Measurements from ENCODE around the gene IFNAR2. TPM values are rescaled to one million over a fixed set of nuclear protein-coding genes. Genes with fewer than 3 reads are reported as not detected.

The IFNAR2 gene
- total and polyA plus RNA-seq, 2 donors (not counting 3 experiments of a cell fraction or from before 2014, with no cell fraction given), result 22.8 to 42.1 TPM

DNA sequence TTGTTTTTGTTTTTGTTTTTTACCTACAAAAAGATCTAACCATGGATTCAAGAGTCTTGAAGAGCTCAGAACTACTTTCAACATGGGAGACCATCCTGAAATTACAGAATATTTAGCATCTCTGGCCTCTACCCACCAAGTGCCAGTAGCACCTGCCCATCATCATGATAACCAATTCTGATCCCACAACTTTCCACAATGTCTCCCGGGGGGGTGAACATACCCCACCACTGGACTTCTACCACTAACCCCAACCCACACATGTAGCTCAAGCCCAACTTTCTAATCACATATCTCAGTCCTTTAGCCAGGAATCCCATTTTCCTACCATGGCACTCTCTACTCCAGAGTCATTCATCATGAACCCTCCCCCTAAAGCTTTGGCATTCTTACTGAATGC, 15.7 kb upstream of the IFNAR2 start:
- H4K20me1 ChIP-seq (replicated peaks; ENCODE audit: control insufficient read depth, extremely low read depth, insufficient read depth, low read length), result no peaks in the 10 kb centered on the region
- H3K4me2 ChIP-seq (ENCODE audit: insufficient read depth, low read length), result no peak overlapping the region
- H3K27me3 ChIP-seq (ENCODE audit: control insufficient read depth in 2 of 2, insufficient read depth in 2 of 2, low read length in 2 of 2), result peaks cover 0 to 5% of the 10 kb centered on the region in 2 experiments
- dilution Hi-C loops (cut with MboI; ENCODE audit: extremely low pct_ligation_motif_present, low sequenced_read_pairs) (no loop called here), intact Hi-C loops (cut with micrococcal nuclease) (no loop called here)
- TF ChIP-seq MYC (IDR thresholded peaks at IDR 0.05; ENCODE audit: low read depth, low read length) (no peak), POLR2AphosphoS5 (IDR thresholded peaks at IDR 0.05; ENCODE audit: insufficient read depth, low read depth, low read length) (no peak), FOS (IDR thresholded peaks at IDR 0.05; ENCODE audit: borderline replicate concordance, insufficient read depth, low read length) (no peak), GATA2 (IDR thresholded peaks at IDR 0.05; ENCODE audit: insufficient read depth, insufficient read length, low read depth, low read length) (no peak), EZH2 (IDR thresholded peaks at IDR 0.05; ENCODE audit: borderline replicate concordance, low read depth, low read length, severe bottlenecking) (no peak), POLR2A (IDR thresholded peaks at IDR 0.05; ENCODE audit: low read depth, low read length) (no peak), JUN (IDR thresholded peaks at IDR 0.05; ENCODE audit: borderline replicate concordance, insufficient read depth, insufficient read length, low read depth) (no peak)
- TF ChIP-seq, protein P1, sequence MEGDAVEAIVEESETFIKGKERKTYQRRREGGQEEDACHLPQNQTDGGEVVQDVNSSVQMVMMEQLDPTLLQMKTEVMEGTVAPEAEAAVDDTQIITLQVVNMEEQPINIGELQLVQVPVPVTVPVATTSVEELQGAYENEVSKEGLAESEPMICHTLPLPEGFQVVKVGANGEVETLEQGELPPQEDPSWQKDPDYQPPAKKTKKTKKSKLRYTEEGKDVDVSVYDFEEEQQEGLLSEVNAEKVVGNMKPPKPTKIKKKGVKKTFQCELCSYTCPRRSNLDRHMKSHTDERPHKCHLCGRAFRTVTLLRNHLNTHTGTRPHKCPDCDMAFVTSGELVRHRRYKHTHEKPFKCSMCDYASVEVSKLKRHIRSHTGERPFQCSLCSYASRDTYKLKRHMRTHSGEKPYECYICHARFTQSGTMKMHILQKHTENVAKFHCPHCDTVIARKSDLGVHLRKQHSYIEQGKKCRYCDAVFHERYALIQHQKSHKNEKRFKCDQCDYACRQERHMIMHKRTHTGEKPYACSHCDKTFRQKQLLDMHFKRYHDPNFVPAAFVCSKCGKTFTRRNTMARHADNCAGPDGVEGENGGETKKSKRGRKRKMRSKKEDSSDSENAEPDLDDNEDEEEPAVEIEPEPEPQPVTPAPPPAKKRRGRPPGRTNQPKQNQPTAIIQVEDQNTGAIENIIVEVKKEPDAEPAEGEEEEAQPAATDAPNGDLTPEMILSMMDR (IDR thresholded peaks at IDR 0.05; ENCODE audit: extremely low read depth in 1 of 2, insufficient read depth in 1 of 2, low read depth in 1 of 2, low read length in 2 of 2), result no peak
- TF ChIP-seq, protein P2, sequence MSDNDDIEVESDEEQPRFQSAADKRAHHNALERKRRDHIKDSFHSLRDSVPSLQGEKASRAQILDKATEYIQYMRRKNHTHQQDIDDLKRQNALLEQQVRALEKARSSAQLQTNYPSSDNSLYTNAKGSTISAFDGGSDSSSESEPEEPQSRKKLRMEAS (IDR thresholded peaks at IDR 0.05; ENCODE audit: insufficient read depth, insufficient read length), result no peak
- FAIRE-seq, result no peak
- CTCF ChIA-PET, result interaction anchor here (1.2 kb wide), 1 partner anchor 17 kb away, joined by 5 read pairs; no protein-coding TSS in a partner anchor
- no peak for DNase-seq (ENCODE audit: low read depth, low spot score)
- no peak overlapping the region for H3K4me3 ChIP-seq (replicated peaks in 1 of 3; ENCODE audit: insufficient read depth in 1 of 3, low read depth in 1 of 3, low read length in 3 of 3)
- H3K9me3 ChIP-seq (replicated peaks; ENCODE audit: control insufficient read depth, insufficient read depth, low read length), result no peaks in the 10 kb centered on the region
- H3K36me3 ChIP-seq (ENCODE audit: control insufficient read depth in 2 of 2, extremely low read depth in 1 of 2, insufficient read depth in 2 of 2, low read length in 2 of 2), result no peaks in the 10 kb centered on the region
- no peaks in the 10 kb centered on the region for H3K79me2 ChIP-seq (ENCODE audit: control insufficient read depth, insufficient read depth, low read length)
- no TSS peak for BruUV-seq (replicated peaks)
- no peak overlapping the region for H2AFZ ChIP-seq (ENCODE audit: low read depth, low read length)
- no peaks in the 10 kb centered on the region for H3K9me1 ChIP-seq (replicated peaks; ENCODE audit: control insufficient read depth, extremely low read depth, insufficient read depth, low read length)
- no peaks in the 10 kb centered on the region for H3K4me1 ChIP-seq (ENCODE audit: control insufficient read depth, extremely low read depth, insufficient read depth, low read length)
- H3K27ac ChIP-seq (ENCODE audit: insufficient read depth, low read depth, low read length), result no peak overlapping the region
- POLR2A ChIA-PET, result no interaction called here
- H3K9ac ChIP-seq (replicated peaks; ENCODE audit: extremely low read depth, insufficient read depth, low read length), result no peak overlapping the region
